ENCODE results near the gene RPP25L.
A peak's percentile ranks its signal among the peaks of the same experiment; 100 is the strongest.

Gene RPP25L

DNA sequence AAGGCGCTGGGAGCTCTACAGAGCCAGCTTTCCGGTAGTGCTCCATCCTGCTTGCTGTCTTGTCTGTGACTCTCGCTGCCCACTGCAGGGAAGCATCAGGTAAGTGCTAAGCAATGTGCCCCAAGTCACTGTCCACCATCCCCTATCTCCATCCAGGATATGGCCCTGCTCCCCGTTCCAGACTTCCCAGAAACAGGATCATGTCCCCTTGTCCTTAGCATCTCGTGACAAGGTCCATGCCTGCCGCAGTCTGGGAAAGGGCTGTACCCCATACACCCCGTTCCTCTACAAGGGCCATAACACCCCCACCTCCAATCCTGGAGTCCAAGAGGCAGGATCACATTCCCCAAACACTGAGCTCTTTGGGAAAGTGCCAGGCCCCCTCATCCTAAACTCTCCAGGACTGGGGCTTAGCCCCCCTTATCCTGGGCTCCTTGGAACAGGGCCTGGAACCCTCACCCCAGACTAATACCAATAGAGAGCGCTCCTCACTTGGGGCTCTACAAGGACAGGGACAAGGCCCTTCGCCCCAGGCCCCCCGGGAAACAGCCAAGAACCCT is 566 bp downstream of the RPP25L start:
- no peak for DNase-seq (ENCODE audit: low read depth)

DNA sequence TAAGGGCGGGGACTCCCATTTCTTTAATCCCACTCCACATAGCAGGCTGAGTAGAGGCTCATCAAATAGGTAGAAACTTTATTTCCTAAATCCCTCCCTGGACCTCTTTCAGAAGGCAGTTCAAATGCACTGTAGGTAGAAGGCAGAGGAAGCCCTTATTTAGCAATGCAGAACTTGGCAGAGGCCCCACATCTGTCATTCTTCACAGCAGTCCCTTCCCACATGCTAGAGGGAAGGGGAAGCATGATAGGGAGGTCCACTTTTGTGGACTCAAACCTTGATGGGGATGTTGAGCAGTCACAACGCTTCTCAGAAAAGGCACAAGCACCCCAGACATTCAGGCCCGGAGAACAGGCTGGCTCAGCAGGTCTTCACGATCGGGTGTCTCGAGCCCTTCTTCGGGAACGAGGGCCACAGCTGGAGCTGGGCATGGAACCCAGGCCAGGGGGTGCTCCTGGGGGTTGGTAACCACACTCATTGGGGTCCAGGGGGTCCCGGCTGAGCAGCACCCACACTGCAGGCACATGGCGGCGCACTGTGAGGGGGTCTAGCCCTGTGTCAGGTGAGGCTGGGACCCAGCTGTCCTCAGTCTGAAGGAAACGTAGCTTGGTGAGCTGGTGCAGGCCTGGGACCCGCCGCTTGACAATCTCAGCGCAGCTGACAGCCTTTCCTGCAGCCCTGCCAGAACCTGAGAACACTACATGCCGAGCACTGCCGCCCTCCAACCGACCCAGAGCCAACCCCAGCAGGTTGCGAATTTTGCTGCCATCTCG is 1.3 kb downstream of the RPP25L start:
- no peak for DNase-seq (ENCODE audit: low read depth)

DNA sequence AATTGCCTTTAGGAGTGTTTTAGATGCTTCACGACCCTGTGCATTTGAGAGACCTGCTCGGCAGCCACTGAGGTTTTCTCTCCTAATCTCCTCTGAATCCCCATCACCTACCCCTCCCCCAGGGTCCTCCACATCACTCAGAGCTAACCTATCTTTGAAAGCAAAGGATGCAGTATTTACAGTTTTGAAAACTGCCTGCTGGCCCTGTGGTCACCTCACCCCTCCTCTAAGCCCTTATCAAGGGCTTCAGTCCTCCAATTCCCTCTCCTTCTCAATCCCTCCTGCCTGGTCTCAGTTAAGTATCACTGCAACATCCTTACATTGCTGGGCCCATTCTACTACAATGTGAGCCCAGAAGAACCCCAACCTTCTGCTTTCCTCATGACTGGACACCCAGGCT is 4.6 kb downstream of the RPP25L start:
- no peak for DNase-seq (ENCODE audit: low read depth)

GRCh38 chr9:34606905-34607304 is 5.0 kb downstream of the RPP25L start:
- DNase-seq (ENCODE audit: low read depth): no peak

GRCh38 chr9:34606190-34606589 is 5.7 kb downstream of the RPP25L start:
- DNase-seq (ENCODE audit: low read depth): no peak

GRCh38 chr9:34603610-34604231 is 8.2 kb downstream of the RPP25L start:
- DNase-seq (ENCODE audit: low read depth): peak; percentile 80

GRCh38 chr9:34601937-34602573 is 9.8 kb downstream of the RPP25L start:
- DNase-seq (ENCODE audit: low read depth): no peak

DNA sequence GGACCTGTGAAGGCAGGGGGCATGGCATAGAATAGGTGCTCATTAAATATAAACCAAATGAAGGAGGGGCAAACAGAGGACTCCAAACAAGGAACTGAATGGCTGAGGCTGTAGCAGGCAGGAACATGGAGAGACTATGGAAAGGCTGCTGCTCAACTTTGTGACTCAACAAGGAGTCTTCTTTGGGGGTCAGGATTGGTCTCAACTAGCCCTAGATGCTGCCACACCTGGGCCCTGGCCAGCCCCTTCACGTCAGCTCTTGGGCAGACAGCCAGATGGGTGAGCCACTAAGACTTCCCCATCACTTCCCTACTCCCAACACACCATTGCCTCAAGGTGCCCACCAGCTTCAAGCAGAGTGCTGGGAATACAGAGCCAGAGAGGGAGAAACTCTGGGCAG is 11.0 kb downstream of the RPP25L start:
- no peak for DNase-seq (ENCODE audit: low read depth)

DNA sequence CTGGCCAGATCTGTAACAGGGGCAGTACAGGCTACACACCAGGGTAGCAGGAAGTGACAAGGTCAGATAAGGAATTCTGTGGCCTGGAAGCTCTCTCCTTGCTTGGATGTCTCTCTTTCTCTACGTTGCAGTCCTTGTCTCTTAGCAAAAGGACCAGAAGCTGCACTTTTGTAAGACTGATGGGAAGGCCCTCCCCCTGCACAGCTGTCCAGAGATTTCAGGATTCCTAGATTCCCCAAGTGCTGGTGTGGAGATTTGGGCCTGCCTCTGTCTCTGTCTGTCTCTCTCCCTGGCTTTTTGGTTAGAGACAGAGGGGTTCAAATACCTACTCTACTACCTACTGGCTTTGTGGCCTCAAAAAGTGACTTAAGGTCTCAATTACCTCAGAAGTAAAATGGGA is 12.4 kb downstream of the RPP25L start:
- DNase-seq (ENCODE audit: low read depth): no peak

- no peak for DNase-seq (ENCODE audit: low read depth)
Observed at GRCh38 chr9:34594177-34594576, 17.7 kb downstream of the RPP25L start.

- peak; percentile 21 for DNase-seq (ENCODE audit: low read depth)
Observed at GRCh38 chr9:34592895-34593601, 18.8 kb downstream of the RPP25L start.

GRCh38 chr9:34591917-34592866 is 19.7 kb downstream of the RPP25L start:
- no peak for DNase-seq (ENCODE audit: low read depth)

DNA sequence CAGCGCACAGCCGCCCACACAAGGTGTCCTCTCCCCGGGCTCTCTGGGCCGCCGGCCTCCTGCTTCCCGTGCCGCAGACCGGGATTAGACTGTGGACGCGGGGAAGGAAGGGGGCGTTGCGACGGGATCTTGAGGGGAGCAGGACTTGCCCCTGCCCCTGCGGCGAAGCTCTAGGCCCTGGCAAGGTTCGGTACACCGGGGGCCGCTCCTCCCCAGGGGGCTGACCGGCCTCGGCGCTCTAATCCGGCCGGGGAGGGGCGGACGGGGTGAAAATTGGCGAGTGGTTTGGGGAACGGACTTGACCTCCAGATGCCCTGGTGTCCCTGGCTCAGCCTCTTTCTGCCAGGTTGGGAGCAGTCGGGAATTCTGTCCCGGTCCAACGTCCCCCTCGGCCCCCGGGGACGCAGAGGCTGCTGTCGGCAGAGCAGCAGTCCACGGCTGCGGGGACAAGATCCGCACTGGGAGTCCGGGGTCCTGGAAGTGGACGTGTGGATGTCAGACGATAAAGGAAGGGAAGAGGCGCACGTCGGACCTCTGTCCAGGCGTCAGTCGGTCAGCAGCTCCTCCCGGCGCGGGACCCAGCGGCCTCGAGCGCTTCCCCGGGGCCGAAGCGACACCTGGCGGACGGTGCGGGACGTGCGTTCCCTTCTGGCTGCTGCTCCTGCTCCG is 20.5 kb downstream of the RPP25L start:
- peak; percentile 81 for DNase-seq (ENCODE audit: low read depth)

GRCh38 chr9:34590381-34591247 is 21.3 kb downstream of the RPP25L start:
- no peak for DNase-seq (ENCODE audit: low read depth)

DNA sequence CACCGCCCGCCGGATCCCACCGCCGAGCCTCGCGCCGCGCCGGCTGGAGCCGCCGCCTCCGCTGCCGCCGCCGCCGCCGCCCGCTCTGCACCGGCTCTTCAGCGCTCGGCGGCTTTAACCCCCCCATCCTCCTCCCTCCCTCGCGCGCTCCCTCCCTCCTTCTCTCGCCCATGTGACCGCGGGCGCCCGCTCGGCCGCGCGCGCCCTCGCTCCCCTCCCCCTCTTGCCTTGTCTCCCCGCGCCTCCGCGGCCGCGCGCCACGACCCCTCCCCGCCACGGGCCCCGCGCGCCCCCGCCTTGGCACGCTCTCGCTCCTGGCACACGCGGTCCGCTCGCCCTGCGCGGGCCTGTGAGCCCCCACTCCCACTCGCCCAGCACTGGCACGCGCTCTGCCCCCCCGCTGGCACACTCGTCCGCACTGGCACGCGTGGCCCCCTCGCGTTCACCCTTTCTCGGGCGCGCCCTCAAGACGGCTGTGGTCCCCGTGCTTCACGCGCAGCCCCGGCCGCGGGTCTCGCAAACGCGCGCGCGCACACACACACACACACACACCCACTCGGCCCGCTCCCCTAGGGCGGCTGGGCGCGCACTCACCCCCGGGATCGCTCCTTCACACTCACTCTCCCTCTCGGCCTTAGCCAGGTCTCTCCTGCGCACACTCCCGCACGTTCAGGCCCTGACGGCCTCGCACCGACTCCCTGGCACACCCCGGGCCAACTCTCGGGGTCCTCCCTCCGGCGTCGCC is 22.1 kb downstream of the RPP25L start, which contains the start of gene CNTFR:
TSS of gene CNTFR (minus strand) at position 89 of the 745 bp plus-strand sequence. CDS start 20,743 bp downstream, outside the sequence.
- no peak for DNase-seq (ENCODE audit: low read depth)

- no peak for DNase-seq (ENCODE audit: low read depth)
Observed at GRCh38 chr9:34588671-34589635, 22.9 kb downstream of the RPP25L start.

DNA sequence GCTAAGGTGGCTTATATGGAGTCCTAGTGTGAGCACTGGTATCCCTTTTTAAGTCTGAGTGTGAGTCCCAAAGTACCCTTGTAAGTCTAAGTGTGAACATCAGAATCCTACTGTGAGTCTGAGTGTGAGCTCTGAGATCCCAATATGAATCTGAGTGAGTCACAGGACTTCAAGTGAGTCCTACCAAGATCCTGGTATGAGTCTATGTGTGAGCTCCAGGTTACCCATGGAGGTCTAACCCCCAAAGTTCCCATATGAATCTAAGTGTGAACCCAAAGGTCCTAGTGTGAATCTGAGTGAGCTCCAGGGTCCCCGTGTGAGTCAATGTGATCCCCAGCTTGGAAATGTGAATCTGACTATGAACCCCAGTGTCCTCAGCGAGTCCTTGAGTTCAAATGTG is 24.6 kb downstream of the RPP25L start:
- DNase-seq (ENCODE audit: low read depth): no peak
